K562 (cell line): ENCODE measurements around the gene SCLY. TPM values are rescaled to one million over a fixed set of nuclear protein-coding genes. Genes with fewer than 3 reads are reported as not detected.

Source experiments
- ATAC-seq: fragments of 200-7000 bp; cut with Tn5 transposase; 3 replicates; pipeline ENCODE4 v1.9.1; 2020; ENCODE audit warnings: moderate library complexity
- BruUV-seq: library from RNA; stranded (reverse); fragments of 400-500 nt; replicated peaks from 2 replicates; lab custom pipeline; 2021; lab: Mats Ljungman, UMichigan
- CTCF ChIA-PET: fragments of 300-600 bp; formaldehyde crosslinking; extraction: SDS; loops from one replicate; lab custom pipeline; 2021; ENCODE audit warnings: low intra/inter-chr PET ratio; lab: Yijun Ruan, JAX
- POLR2A ChIA-PET: fragments of 300-600, 350-650 bp; sonication (Branson Sonifier 250); formaldehyde crosslinking; extraction: SDS; loops from one replicate; lab custom pipeline; 2021; ENCODE audit warnings: antibody characterized with exemption, inconsistent platforms; lab: Yijun Ruan, JAX
- DNase-seq, 4 experiments: peaks; one replicate each; pipeline versions ENCODE4 v3.0.0 to v3.0.0-alpha.2; 2011 to 2018; ENCODE audit warnings: low spot score in 3 of 4, mixed read lengths in 3 of 4; ENCODE audit errors: extremely low read depth in 1 of 4
- FAIRE-seq: peaks from 2 replicates; lab custom pipeline; 2011; peaks lifted over from hg19 to GRCh38; lab: Jason Lieb, UNC
- H2AFZ ChIP-seq: 2 replicates; pipeline ENCODE4 v1.6.0; 2011; ENCODE audit warnings: low read depth, low read length, control low read depth, inconsistent platforms
- H3K27ac ChIP-seq: fragments of 200-600 bp; 3 replicates; pipeline ENCODE4 v1.8.0; 2011; ENCODE audit warnings: low read depth, mild to moderate bottlenecking, control low read depth, inconsistent platforms, low read length, moderate library complexity, mixed read lengths; ENCODE audit errors: extremely low read depth
- H3K27me3 ChIP-seq, 2 experiments: fragments of 300-600 bp in 1 of 2; 2 replicates in 1 of 2; 3 replicates in 1 of 2; pipeline versions ENCODE4 v1.6.0 to v1.8.0; 2011; ENCODE audit warnings: inconsistent platforms in 2 of 2, low read length in 2 of 2, mild to moderate bottlenecking in 1 of 2, mixed read lengths in 1 of 2, moderate library complexity in 1 of 2; ENCODE audit not compliant: control insufficient read depth in 2 of 2, insufficient read depth in 2 of 2
- H3K36me3 ChIP-seq: fragments of 300-600 bp; 3 replicates; pipeline ENCODE4 v1.8.0; 2011; ENCODE audit warnings: mild to moderate bottlenecking, low read length, inconsistent platforms; ENCODE audit not compliant: control insufficient read depth, insufficient read depth
- H3K4me1 ChIP-seq, 2 experiments: fragments of 200-600 bp in 1 of 2; replicated peaks in 1 of 2; 2 replicates in 1 of 2; 3 replicates in 1 of 2; pipeline versions ENCODE4 v1.5.1 to v1.8.0; 2011; ENCODE audit warnings: inconsistent platforms in 2 of 2, low read length in 2 of 2, mild to moderate bottlenecking in 1 of 2, mixed read lengths in 1 of 2, moderate library complexity in 1 of 2; ENCODE audit not compliant: control insufficient read depth in 2 of 2, insufficient read depth in 2 of 2
- H3K4me2 ChIP-seq: 2 replicates; pipeline ENCODE4 v1.6.1; 2011; ENCODE audit warnings: low read length, control low read depth, inconsistent platforms, mixed read lengths; ENCODE audit not compliant: insufficient read depth
- H3K4me3 ChIP-seq: fragments of 200-600 bp; sonication (generic), shearing (Covaris generic); 2 replicates; pipeline ENCODE4 v1.5.1; 2016; ENCODE audit warnings: control low read depth, inconsistent platforms
- H3K79me2 ChIP-seq: fragments of 200-600 bp; 3 replicates; pipeline ENCODE4 v1.8.0; 2011; ENCODE audit warnings: low read length, inconsistent platforms; ENCODE audit not compliant: control insufficient read depth, insufficient read depth
- H3K9ac ChIP-seq, 2 experiments: 2 replicates each; pipeline versions ENCODE4 v1.6.0 to v1.6.1; 2011; ENCODE audit warnings: low read depth in 2 of 2, low read length in 2 of 2, control low read depth in 1 of 2, inconsistent platforms in 1 of 2, mild to moderate bottlenecking in 1 of 2, mixed read lengths in 1 of 2; ENCODE audit not compliant: insufficient read depth in 1 of 2
- H3K9me1 ChIP-seq: one replicate; pipeline ENCODE4 v1.6.0; 2011; ENCODE audit warnings: inconsistent platforms, mild to moderate bottlenecking, low read length, moderate library complexity; ENCODE audit not compliant: control insufficient read depth, insufficient read depth
- H3K9me3 ChIP-seq: replicated peaks from 2 replicates; pipeline ENCODE4 v1.5.1; 2011; ENCODE audit warnings: low read depth, low read length, inconsistent platforms; ENCODE audit not compliant: control insufficient read depth, insufficient read depth
- H4K20me1 ChIP-seq: replicated peaks from 2 replicates; pipeline ENCODE4 v1.6.1; 2011; ENCODE audit warnings: low read length, inconsistent platforms, mixed read lengths; ENCODE audit not compliant: control insufficient read depth, insufficient read depth
- HDAC1 ChIP-seq, 2 experiments: fragments of 450-650 bp; IDR thresholded peaks; 2 replicates each; pipeline ENCODE4 v1.6.1; 2016 to 2017; ENCODE audit warnings: inconsistent platforms in 1 of 2, mild to moderate bottlenecking in 1 of 2, moderate library complexity in 1 of 2
- HDAC3 ChIP-seq: fragments of 450-650 bp; IDR thresholded peaks from 2 replicates; pipeline ENCODE4 v1.6.1; 2018; ENCODE audit warnings: borderline replicate concordance, mild to moderate bottlenecking, moderate library complexity; ENCODE audit not compliant: partially characterized antibody
- HIVEP1 ChIP-seq: fragments of 250-450 bp; sonication (Bioruptor Pico); IDR thresholded peaks from 2 replicates; pipeline ENCODE4 v1.4.0; 2020; ENCODE audit warnings: mild to moderate bottlenecking
- JUNB ChIP-seq: fragments of 450-650 bp; formaldehyde crosslinking; conservative IDR thresholded peaks from 2 replicates; pipeline ENCODE4 v1.4.0; 2020; ENCODE audit warnings: mild to moderate bottlenecking
- PHB ChIP-seq: fragments of 250-450 bp; sonication (Bioruptor Pico); IDR thresholded peaks from 2 replicates; pipeline ENCODE4 v1.5.0; 2021
- PRMT5 ChIP-seq: sonication (generic); formaldehyde crosslinking; IDR thresholded peaks from 2 replicates; pipeline ENCODE4 v1.5.0; 2020; ENCODE audit warnings: missing genetic modification reagents
- TCF7L2 ChIP-seq: fragments of 150-350 bp; IDR thresholded peaks from 2 replicates; pipeline ENCODE4 v1.6.1; 2016; ENCODE audit warnings: low read depth, mild to moderate bottlenecking, low read length, moderate library complexity
- ZBED1 ChIP-seq: IDR thresholded peaks from 2 replicates; pipeline ENCODE4 v1.6.1; 2014
- ZNF551 ChIP-seq: fragments of 250-450 bp; sonication (Bioruptor Pico); IDR thresholded peaks from 2 replicates; pipeline ENCODE4 v1.5.0; 2021; ENCODE audit warnings: mild to moderate bottlenecking, moderate library complexity
- WGBS: fragments of 100-300 bp; shearing (Covaris generic); methylation state at CpG from one replicate; pipeline ENCODE4 v1.1.6; 2016; ENCODE audit warnings: low coverage, mixed read lengths; ENCODE audit not compliant: insufficient coverage; ENCODE audit errors: missing lambda C conversion rate; 5-methylcytosine and 5-hydroxymethylcytosine counted together
- in situ Hi-C: fragments of 300-500 bp; cut with MboI; formaldehyde crosslinking; loops from 4 replicates; pipeline ENCODE4 v1.15.0; 2018; ENCODE audit warnings: inconsistent platforms, mixed read lengths
- intact Hi-C: fragments of 100-400 bp; cut with micrococcal nuclease; formaldehyde crosslinking; loops from 2 replicates; pipeline ENCODE4 v1.14.2; 2022
- polyA plus RNA-seq, 8 experiments: library from polyadenylated mRNA; depleted of rRNA in 4 of 8; stranded (reverse) in 5 of 8; unstranded in 3 of 8; fragments of >200 nt; fragmentation: Nextera tagmentation in 2 of 8; fragmentation: Illumina TruSeq in 1 of 8; extraction: Ambion mirVana in 2 of 8; extraction: Trizol in 1 of 8; gene quantifications; 2 replicates each; pipeline versions ENCODE4 v1.2.1 to v1.2.3, GENCODE V29; 2011 to 2014; ENCODE audit warnings: inconsistent platforms in 1 of 8, missing spikeins in 1 of 8
- total RNA-seq, 7 experiments: library from RNA; depleted of rRNA in 6 of 7; stranded (reverse); fragments of >200 nt in 6 of 7; fragmentation: Illumina TruSeq in 2 of 7; extraction: Trizol in 2 of 7; gene quantifications; 2 replicates each; pipeline versions ENCODE4 v1.2.1 to v1.2.3, GENCODE V29; 2011 to 2021; ENCODE audit warnings: low replicate concordance in 1 of 7
- TF ChIP-seq, protein P1 (sequence below), 2 experiments: fragments of 250-450 bp in 1 of 2; fragments of 450-650 bp in 1 of 2; sonication (Bioruptor Pico) in 1 of 2; IDR thresholded peaks; 2 replicates each; pipeline versions ENCODE4 v1.6.1 to v1.8.0; 2016 to 2021; ENCODE audit warnings: mild to moderate bottlenecking in 2 of 2, moderate library complexity in 2 of 2, missing compliant biosample characterization in 1 of 2, missing genetic modification characterization in 1 of 2
- TF ChIP-seq, protein P2 (sequence below): IDR thresholded peaks from 3 replicates; pipeline ENCODE4 v1.6.1; 2011; ENCODE audit warnings: borderline replicate concordance, mild to moderate bottlenecking, moderate library complexity; ENCODE audit not compliant: insufficient read length; ENCODE audit errors: extremely low read depth

The SCLY gene
- total and polyA plus RNA-seq, 9 of the 15 experiments (the other 6 are each of a cell fraction or from before 2014, with no cell fraction given) = 2.6 to 32.2 (median 21.1) TPM

DNA sequence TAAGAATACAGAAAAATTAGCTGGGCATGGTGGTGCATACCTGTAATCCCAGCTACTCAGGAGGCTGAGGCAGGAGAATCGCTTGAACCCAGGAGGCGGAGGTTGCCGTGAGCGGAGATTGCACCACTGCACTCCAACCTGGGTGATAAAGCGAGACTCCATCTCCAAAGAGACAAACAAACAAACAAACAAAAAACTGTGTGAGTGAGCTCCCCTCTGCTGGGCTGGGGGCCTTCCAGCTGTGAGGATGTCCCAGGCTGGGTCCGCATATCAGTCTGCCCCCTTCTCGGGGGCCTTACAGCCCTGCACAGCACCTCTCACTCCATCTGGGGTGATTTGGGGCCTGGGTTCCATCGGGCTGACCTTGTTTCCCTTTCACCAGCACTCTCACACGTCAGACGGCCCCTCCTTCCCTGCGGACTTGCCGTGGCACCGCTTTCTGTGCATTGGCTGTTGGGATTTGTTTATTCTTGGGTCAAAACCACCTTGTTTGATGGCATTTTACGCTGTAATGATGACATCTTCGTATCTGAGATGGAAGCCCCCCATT lies 74.9 kb downstream of the SCLY start:
- Histone ChIP-seq H3K36me3 (no peaks in the 10 kb centered on the region), H3K27ac (no peak overlapping the region), H4K20me1 (peaks cover 2% of the 10 kb centered on the region; the same call in 1 of the 2 replicates), H3K4me3 (no peak overlapping the region), H3K9me1 (no peaks in the 10 kb centered on the region), H3K4me2 (no peak overlapping the region), H3K79me2 (no peaks in the 10 kb centered on the region), H3K27me3 (peaks cover 3 to 34% of the 10 kb centered on the region in 2 experiments; a peak in 4 of 5 replicates), H3K9me3 (no peaks in the 10 kb centered on the region), H3K4me1 (peaks cover 6 to 58% of the 10 kb centered on the region in 2 experiments; a peak in 4 of 5 replicates), H3K9ac (no peak overlapping the region), H2AFZ (no peak overlapping the region)
- CTCF ChIA-PET = no interaction called here
- intact Hi-C loops = loop anchor here (10.0 kb wide), 1 partner anchor 281 kb away; the partner anchor contains the start of gene RAMP1
- 35% methylated on average over 12 of the region's 15 CpGs for WGBS
- TF ChIP-seq, protein P1, sequence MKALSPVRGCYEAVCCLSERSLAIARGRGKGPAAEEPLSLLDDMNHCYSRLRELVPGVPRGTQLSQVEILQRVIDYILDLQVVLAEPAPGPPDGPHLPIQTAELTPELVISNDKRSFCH (CRISPR knock-in tag; IDR thresholded peaks at IDR 0.05) = no peak
- TF ChIP-seq, protein P1 (tag; IDR thresholded peaks at IDR 0.05) = no peak
- no peak for TF ChIP-seq ZNF551 (CRISPR knock-in tag)
- TF ChIP-seq, protein P2, sequence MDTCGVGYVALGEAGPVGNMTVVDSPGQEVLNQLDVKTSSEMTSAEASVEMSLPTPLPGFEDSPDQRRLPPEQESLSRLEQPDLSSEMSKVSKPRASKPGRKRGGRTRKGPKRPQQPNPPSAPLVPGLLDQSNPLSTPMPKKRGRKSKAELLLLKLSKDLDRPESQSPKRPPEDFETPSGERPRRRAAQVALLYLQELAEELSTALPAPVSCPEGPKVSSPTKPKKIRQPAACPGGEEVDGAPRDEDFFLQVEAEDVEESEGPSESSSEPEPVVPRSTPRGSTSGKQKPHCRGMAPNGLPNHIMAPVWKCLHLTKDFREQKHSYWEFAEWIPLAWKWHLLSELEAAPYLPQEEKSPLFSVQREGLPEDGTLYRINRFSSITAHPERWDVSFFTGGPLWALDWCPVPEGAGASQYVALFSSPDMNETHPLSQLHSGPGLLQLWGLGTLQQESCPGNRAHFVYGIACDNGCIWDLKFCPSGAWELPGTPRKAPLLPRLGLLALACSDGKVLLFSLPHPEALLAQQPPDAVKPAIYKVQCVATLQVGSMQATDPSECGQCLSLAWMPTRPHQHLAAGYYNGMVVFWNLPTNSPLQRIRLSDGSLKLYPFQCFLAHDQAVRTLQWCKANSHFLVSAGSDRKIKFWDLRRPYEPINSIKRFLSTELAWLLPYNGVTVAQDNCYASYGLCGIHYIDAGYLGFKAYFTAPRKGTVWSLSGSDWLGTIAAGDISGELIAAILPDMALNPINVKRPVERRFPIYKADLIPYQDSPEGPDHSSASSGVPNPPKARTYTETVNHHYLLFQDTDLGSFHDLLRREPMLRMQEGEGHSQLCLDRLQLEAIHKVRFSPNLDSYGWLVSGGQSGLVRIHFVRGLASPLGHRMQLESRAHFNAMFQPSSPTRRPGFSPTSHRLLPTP = no peak
- no peak for TF ChIP-seq ZBED1
- no peak for TF ChIP-seq PHB (CRISPR knock-in tag)
- TF ChIP-seq TCF7L2 = no peak
- TF ChIP-seq JUNB (CRISPR knock-in tag) = no peak
- TF ChIP-seq HDAC1 (IDR thresholded peaks at IDR 0.05) = no peak
- TF ChIP-seq HIVEP1 (CRISPR knock-in tag) = no peak
- TF ChIP-seq PRMT5 (CRISPR knock-in tag) = no peak
- no peak for TF ChIP-seq HDAC3
- FAIRE-seq = no peak
- BruUV-seq = no TSS peak
- ATAC-seq = no peak
- POLR2A ChIA-PET = no interaction called here
- in situ Hi-C loops = no loop called here
- no peak for DNase-seq
